PC-3 (cell line): Measurements from ENCODE around the gene WDR45. TPM values are rescaled to one million over a fixed set of nuclear protein-coding genes. Genes with fewer than 3 reads are reported as not detected.

ENCODE experiments used
- ATAC-seq: fragments of 200-7000 bp; cut with Tn5 transposase; 2 replicates; pipeline ENCODE4 v1.9.1; 2020; ENCODE audit warnings: mild to moderate bottlenecking, moderate library complexity
- BruUV-seq: library from RNA; stranded (reverse); fragments of 400-500 nt; replicated peaks from 2 replicates; lab custom pipeline; 2021; lab: Mats Ljungman, UMichigan
- CTCF ChIA-PET: fragments of 300-600 bp; sonication (Branson Sonifier 250); formaldehyde crosslinking; loops from one replicate; lab custom pipeline; 2022; ENCODE audit warnings: antibody characterized with exemption; lab: Charles Lee
- POLR2A ChIA-PET: fragments of 300-600 bp; sonication (Branson Sonifier 250); formaldehyde crosslinking; loops from one replicate; lab custom pipeline; 2022; ENCODE audit warnings: antibody characterized with exemption; ENCODE audit not compliant: unreplicated experiment; lab: Charles Lee
- DNase-seq: peaks from one replicate; pipeline ENCODE4 v3.0.0-alpha.2; 2015
- H2AFZ ChIP-seq: fragments of 300-600 bp; sonication (generic); 2 replicates; pipeline ENCODE4 v1.6.0; 2016; ENCODE audit warnings: antibody characterized with exemption, low read length
- H3F3A ChIP-seq: fragments of 300-600 bp; sonication (generic); one replicate; pipeline ENCODE4 v1.6.0; 2017; ENCODE audit warnings: antibody characterized with exemption, low read length, control low read depth, mild to moderate bottlenecking; ENCODE audit not compliant: unreplicated experiment
- H3K27ac ChIP-seq: fragments of 300-600 bp; sonication (generic); 2 replicates; pipeline ENCODE4 v1.5.1; 2016; ENCODE audit warnings: mild to moderate bottlenecking, low read length
- H3K27me3 ChIP-seq: fragments of 300-600 bp; sonication (generic); 2 replicates; pipeline ENCODE4 v1.6.1; 2016; ENCODE audit warnings: low read length, mixed read lengths
- H3K36me3 ChIP-seq: fragments of 300-600 bp; sonication (generic); 2 replicates; pipeline ENCODE4 v1.6.1; 2016; ENCODE audit warnings: low read depth, mixed run types, low read length, mixed read lengths
- H3K4me1 ChIP-seq: fragments of 300-600 bp; sonication (generic); 2 replicates; pipeline ENCODE4 v1.5.1; 2016; ENCODE audit warnings: low read length; ENCODE audit not compliant: insufficient read depth
- H3K4me2 ChIP-seq: fragments of 300-600 bp; sonication (generic); 2 replicates; pipeline ENCODE4 v1.6.0; 2016; ENCODE audit warnings: low read length
- H3K4me3 ChIP-seq: fragments of 300-600 bp; sonication (generic); 2 replicates; pipeline ENCODE4 v1.5.1; 2016; ENCODE audit warnings: mild to moderate bottlenecking, low read length, mixed read lengths
- H3K79me2 ChIP-seq: fragments of 300-600 bp; sonication (generic); 2 replicates; pipeline ENCODE4 v1.6.1; 2017; ENCODE audit warnings: low read length, mixed read lengths
- H3K9ac ChIP-seq: fragments of 300-600 bp; sonication (generic); 2 replicates; pipeline ENCODE4 v1.6.0; 2016; ENCODE audit warnings: mild to moderate bottlenecking, low read length
- H3K9me2 ChIP-seq: fragments of 300-600 bp; sonication (generic); replicated peaks from 2 replicates; pipeline ENCODE4 v1.6.1; 2016; ENCODE audit warnings: mixed run types, low read length, mixed read lengths
- H3K9me3 ChIP-seq: fragments of 300-600 bp; sonication (generic); 2 replicates; pipeline ENCODE4 v1.6.1; 2016; ENCODE audit warnings: low read length, mixed read lengths
- H4K20me1 ChIP-seq: fragments of 300-600 bp; sonication (generic); 2 replicates; pipeline ENCODE4 v1.6.1; 2016; ENCODE audit warnings: low read length, mixed read lengths
- EZH2 ChIP-seq: fragments of 300-600 bp; sonication (generic); IDR thresholded peaks from one replicate; pipeline ENCODE4 v1.6.1; 2017; ENCODE audit warnings: antibody characterized with exemption, mild to moderate bottlenecking, low read length; ENCODE audit not compliant: unreplicated experiment
- EZH2phosphoT487 ChIP-seq: fragments of 300-600 bp; sonication (generic); IDR thresholded peaks from 2 replicates; pipeline ENCODE4 v1.6.1; 2018; ENCODE audit warnings: mild to moderate bottlenecking, antibody characterized with exemption, low read length, borderline replicate concordance
- intact Hi-C: fragments of 100-400 bp; cut with micrococcal nuclease; formaldehyde crosslinking; loops from 2 replicates; pipeline ENCODE4 v1.9.0; 2023
- total RNA-seq: library from RNA; depleted of rRNA; stranded (reverse); fragments of >200 nt; gene quantifications from 2 replicates; pipeline ENCODE4 v1.2.3, GENCODE V29; 2014
- TF ChIP-seq, protein P1 (sequence below): fragments of 300-600 bp; sonication (generic); conservative IDR thresholded peaks from 2 replicates; pipeline ENCODE4 v1.5.1; 2017; ENCODE audit warnings: antibody characterized with exemption, low read depth, mild to moderate bottlenecking, low read length

The WDR45 gene
- total RNA-seq, 1 experiment from 2014 or later = 27.2 TPM

DNA sequence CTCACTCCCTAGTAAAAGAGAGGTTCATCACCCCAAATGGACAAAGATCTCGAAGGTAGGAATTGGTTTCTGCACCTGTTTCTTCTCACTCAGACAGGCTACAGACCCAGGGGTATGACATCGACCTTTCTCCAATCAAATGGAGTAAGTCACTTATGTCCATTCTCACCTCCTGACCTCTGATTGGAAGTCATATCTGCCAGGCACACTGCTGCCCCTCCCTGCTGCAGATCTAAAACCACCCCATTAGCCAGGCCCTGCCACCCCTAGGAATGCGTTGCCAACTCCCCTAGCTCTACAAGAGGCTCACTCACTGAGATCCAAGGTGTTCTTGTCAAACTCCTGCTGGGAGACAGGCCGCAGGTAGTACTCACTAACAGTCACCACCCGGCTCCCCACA is 37.0 kb upstream of the WDR45 start:
- ChIA-PET POLR2A (no interaction called here), CTCF (no interaction called here)
- Histone ChIP-seq H3K27ac (no peak overlapping the region), H3K4me1 (no peaks in the 10 kb centered on the region), H3K9ac (no peak overlapping the region), H3K4me3 (no peak overlapping the region), H3K79me2 (peaks cover 6% of the 10 kb centered on the region), H3K4me2 (no peak overlapping the region), H3K27me3 (no peaks in the 10 kb centered on the region), H3K9me3 (no peaks in the 10 kb centered on the region), H3F3A (no peaks in the 10 kb centered on the region), H3K36me3 (peaks cover 8% of the 10 kb centered on the region; the same call in 1 of the 2 replicates), H3K9me2 (no peaks in the 10 kb centered on the region), H2AFZ (no peak overlapping the region), H4K20me1 (no peaks in the 10 kb centered on the region)
- ATAC-seq (no peak), DNase-seq (no peak)
- intact Hi-C loops = no loop called here
- TF ChIP-seq EZH2 = no peak
- TF ChIP-seq, protein P1, sequence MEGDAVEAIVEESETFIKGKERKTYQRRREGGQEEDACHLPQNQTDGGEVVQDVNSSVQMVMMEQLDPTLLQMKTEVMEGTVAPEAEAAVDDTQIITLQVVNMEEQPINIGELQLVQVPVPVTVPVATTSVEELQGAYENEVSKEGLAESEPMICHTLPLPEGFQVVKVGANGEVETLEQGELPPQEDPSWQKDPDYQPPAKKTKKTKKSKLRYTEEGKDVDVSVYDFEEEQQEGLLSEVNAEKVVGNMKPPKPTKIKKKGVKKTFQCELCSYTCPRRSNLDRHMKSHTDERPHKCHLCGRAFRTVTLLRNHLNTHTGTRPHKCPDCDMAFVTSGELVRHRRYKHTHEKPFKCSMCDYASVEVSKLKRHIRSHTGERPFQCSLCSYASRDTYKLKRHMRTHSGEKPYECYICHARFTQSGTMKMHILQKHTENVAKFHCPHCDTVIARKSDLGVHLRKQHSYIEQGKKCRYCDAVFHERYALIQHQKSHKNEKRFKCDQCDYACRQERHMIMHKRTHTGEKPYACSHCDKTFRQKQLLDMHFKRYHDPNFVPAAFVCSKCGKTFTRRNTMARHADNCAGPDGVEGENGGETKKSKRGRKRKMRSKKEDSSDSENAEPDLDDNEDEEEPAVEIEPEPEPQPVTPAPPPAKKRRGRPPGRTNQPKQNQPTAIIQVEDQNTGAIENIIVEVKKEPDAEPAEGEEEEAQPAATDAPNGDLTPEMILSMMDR = no peak
- no peak for TF ChIP-seq EZH2phosphoT487
- no TSS peak for BruUV-seq

DNA sequence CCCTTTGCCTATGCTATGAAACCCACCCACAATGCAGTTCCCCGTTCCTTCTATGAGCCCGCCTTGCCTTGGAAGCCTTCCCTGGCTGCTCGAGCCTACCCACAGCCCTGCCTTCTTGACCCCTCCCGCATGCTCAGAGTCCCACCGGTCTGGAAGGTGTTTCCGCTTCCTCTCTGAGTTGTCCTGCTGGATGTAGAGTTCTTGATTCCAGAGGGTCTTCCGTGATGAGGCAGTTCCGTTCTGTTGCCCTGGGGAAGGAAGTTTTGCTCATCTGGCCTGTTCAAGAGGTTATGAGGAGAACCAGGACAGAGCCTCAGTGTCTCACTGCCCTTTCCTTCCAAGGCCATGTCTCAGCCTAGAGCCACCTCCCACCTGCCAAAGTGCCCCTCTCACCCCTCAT is 36.4 kb upstream of the WDR45 start:
- TF ChIP-seq EZH2 = no peak
- no peak for TF ChIP-seq EZH2phosphoT487
- TF ChIP-seq, protein P1 = no peak

DNA sequence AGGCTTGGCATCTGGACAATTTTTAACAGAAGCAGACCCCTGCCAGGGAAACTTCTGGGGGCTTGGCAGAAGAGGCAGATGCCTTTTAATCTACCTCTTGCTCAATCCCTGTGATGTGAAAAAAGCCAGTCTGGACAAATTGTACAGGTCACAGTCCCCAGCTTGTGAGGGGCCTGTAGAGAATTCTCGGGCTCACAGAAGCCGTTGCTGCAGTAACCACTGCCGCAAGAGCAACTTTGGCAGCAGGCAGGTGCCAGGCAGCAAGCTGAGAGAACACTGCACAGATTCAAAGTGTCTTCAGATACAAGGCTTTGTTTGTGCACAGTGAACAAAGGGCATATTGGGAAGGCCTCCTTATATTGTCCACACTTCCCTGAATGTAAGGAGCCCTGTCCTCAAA is 32.1 kb upstream of the WDR45 start:
- no TSS peak for BruUV-seq

More for the DNA sequence above, 36.4 kb upstream of the WDR45 start:
- no peaks in the 10 kb centered on the region for H3K9me2 ChIP-seq
- no peak overlapping the region for H3K9ac ChIP-seq
- ChIA-PET POLR2A (no interaction called here), CTCF (no interaction called here)
- no peaks in the 10 kb centered on the region for H3F3A ChIP-seq
- H2AFZ ChIP-seq = no peak overlapping the region
- no peak for ATAC-seq
- no peak for DNase-seq
- peaks cover 8% of the 10 kb centered on the region; the same call in 1 of the 2 replicates for H3K36me3 ChIP-seq
- no TSS peak for BruUV-seq
- no peak overlapping the region for H3K4me3 ChIP-seq
- intact Hi-C loops = no loop called here
- no peak overlapping the region for H3K27ac ChIP-seq
- H3K4me2 ChIP-seq = no peak overlapping the region
- no peaks in the 10 kb centered on the region for H4K20me1 ChIP-seq
- H3K4me1 ChIP-seq = no peaks in the 10 kb centered on the region
- no peaks in the 10 kb centered on the region for H3K27me3 ChIP-seq
- no peaks in the 10 kb centered on the region for H3K79me2 ChIP-seq
- H3K9me3 ChIP-seq = no peaks in the 10 kb centered on the region

More for the DNA sequence above, 32.1 kb upstream of the WDR45 start:
- intact Hi-C loops = no loop called here
- ChIA-PET POLR2A (no interaction called here), CTCF (no interaction called here)
- Histone ChIP-seq H3K4me2 (no peak overlapping the region), H3K9me3 (no peaks in the 10 kb centered on the region), H3K27ac (no peak overlapping the region), H3K4me1 (no peaks in the 10 kb centered on the region), H3F3A (no peaks in the 10 kb centered on the region), H3K27me3 (no peaks in the 10 kb centered on the region), H3K9me2 (no peaks in the 10 kb centered on the region), H3K36me3 (peaks cover 3% of the 10 kb centered on the region; the same call in 1 of the 2 replicates), H2AFZ (no peak overlapping the region), H4K20me1 (no peaks in the 10 kb centered on the region), H3K4me3 (no peak overlapping the region), H3K79me2 (no peaks in the 10 kb centered on the region), H3K9ac (no peak overlapping the region)
- DNase-seq (no peak), ATAC-seq (no peak)
- TF ChIP-seq EZH2 (no peak), EZH2phosphoT487 (no peak)
- TF ChIP-seq, protein P1 = no peak
